ENCODE data around the gene CHD5. TPM values are rescaled to one million over a fixed set of nuclear protein-coding genes. Genes with fewer than 3 reads are reported as not detected.

CHD5 gene
- total RNA-seq, 4 donors from 2014 or later = 0.38 to 0.62 TPM; not detected in 2

DNA sequence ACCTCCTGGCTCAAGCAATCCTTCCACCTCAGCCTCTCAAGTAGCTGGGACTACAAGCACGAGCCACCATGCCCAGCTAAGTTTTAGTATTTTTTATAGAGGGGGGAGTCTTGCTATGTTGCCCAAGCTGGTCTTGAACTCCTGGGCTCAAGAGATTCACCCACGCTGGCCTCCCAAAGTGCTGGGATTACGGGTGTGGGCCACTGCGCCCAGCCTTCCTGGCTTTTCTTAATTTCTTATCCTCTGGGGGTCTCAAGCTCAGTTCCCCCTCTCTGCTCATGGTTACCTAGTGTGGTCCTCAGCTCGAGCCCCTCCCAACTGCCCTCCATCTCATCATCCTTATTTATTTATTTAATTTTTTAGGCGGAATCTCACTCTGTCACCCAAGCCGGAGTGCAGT is 22.1 kb upstream of the CHD5 start:
- Histone ChIP-seq H3K4me1 (peaks cover 35 to 60% (median 42%) of the 10 kb centered on the region in 3 donors), H3K4me3 (no peak overlapping the region), H3K27ac (no peak overlapping the region), H3K27me3 (peaks cover 0 to 17% (median 0%) of the 10 kb centered on the region in 4 donors), H3K36me3 (peaks cover 0 to 2% (median 0%) of the 10 kb centered on the region in 3 donors), H3K9me3 (no peaks in the 10 kb centered on the region)
- intact Hi-C loops (cut with DNase I) = no loop called here
- TF ChIP-seq, protein P1, sequence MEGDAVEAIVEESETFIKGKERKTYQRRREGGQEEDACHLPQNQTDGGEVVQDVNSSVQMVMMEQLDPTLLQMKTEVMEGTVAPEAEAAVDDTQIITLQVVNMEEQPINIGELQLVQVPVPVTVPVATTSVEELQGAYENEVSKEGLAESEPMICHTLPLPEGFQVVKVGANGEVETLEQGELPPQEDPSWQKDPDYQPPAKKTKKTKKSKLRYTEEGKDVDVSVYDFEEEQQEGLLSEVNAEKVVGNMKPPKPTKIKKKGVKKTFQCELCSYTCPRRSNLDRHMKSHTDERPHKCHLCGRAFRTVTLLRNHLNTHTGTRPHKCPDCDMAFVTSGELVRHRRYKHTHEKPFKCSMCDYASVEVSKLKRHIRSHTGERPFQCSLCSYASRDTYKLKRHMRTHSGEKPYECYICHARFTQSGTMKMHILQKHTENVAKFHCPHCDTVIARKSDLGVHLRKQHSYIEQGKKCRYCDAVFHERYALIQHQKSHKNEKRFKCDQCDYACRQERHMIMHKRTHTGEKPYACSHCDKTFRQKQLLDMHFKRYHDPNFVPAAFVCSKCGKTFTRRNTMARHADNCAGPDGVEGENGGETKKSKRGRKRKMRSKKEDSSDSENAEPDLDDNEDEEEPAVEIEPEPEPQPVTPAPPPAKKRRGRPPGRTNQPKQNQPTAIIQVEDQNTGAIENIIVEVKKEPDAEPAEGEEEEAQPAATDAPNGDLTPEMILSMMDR (IDR thresholded peaks at IDR 0.05) = no peak
- TF ChIP-seq POLR2A (IDR thresholded peaks at IDR 0.05) = no peak
- no peak for DNase-seq
- WGBS, 2 donors = 82 to 83% methylated on average over 7 of the region's 7 CpGs

DNA sequence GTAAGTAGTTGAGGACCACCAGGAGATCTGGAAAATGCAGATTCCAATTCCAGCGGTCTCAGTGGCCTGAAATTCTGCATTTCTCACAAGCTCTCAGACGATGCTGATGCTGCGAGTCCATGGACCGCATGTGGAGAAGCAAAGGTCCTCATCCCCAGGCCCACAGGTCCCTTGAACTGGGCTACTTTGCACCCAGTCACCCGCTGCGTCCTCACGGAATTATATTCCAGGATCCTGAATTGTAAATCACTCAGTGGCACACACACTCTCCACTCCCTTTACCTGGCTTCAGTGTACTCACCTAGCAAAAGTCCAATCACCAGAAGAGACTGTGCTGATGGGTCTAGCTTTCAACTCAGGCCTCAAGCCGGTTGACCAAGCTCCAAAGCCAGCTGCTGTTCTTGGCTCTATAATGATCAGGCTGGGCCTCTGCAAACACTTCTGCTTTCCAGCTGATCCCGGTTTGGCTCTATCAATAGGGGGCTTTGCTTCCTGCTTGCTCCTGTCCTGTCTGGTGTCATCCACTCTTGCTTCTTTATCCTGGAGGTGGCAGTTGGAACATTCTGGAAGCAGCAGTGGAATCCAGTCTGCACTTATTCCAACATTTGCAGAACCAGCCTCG is 20.2 kb upstream of the CHD5 start:
- WGBS, 2 donors = 67 to 80% methylated on average over 8 to 9 of the region's 10 CpGs
- H3K36me3 ChIP-seq = peaks cover 0 to 21% (median 9%) of the 10 kb centered on the region in 3 donors
- H3K4me3 ChIP-seq = peak overlapping the region; percentile 79 to 100 (median 94)
- peaks cover 24 to 52% (median 26%) of the 10 kb centered on the region in 3 donors for H3K4me1 ChIP-seq
- TF ChIP-seq POLR2A (IDR thresholded peaks at IDR 0.05) = no peak
- TF ChIP-seq, protein P1 (IDR thresholded peaks at IDR 0.05) = no peak
- DNase-seq = no peak
- no peaks in the 10 kb centered on the region for H3K9me3 ChIP-seq
- H3K27ac ChIP-seq = peak overlapping the region; percentile 88 to 93 (median 90)
- intact Hi-C loops (cut with DNase I) = no loop called here
- no peaks in the 10 kb centered on the region for H3K27me3 ChIP-seq

DNA sequence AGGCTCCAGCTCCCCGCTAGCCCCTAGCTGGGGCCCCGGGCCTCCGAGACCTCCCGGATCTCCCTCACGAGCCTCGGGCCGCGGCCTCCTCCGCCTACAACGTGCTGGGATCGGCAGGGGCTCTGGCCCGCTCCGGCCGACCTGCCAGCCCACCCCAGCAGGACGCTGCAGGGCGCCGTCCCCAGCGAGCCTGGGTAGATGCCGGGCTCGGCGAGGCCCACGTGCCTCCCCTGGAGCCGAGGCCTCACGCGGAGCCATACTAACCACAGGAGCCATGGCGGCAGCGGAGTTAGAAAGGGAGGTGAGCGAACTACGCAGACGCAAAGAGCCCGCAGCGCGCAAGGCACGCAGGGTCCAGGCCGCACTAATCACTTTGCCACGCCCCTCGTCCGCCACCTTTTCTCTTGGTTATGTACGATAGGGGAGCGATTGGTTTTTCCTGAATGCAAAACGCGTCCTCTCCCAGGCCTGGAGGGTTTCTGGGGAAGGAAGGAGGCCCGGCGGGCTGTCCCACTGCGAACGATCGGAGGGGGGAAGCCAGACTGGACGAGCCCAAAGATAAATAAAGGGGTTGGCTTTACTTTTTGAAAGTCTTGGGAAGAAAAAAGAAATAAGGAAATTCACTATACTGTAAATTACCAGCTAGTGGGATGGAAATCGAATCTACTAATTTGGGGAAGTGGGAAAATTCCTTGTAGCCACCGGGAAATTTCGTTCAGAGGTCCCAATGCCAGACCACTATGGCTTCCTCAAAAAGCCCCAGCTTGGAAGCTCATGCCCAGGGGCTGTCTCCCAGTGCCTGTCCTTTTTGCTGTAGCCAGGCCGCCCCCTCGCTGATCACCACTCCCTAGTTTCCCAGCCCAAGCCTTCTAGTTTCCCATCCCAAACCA is 19.4 kb upstream of the CHD5 start, which contains the start of gene RPL22:
TSS of gene RPL22 (minus strand) at position 298 of the 890 bp plus-strand sequence. CDS start at position 276, 22 bp downstream.
- WGBS, 2 donors = 3 to 5% methylated on average over 12 to 14 of the region's 53 CpGs
- peak; percentile 90 for DNase-seq
- H3K36me3 ChIP-seq = peaks cover 0 to 29% (median 15%) of the 10 kb centered on the region in 3 donors
- intact Hi-C loops (cut with DNase I) = no loop called here
- TF ChIP-seq POLR2A (IDR thresholded peaks at IDR 0.05) = peak in 3 of 4 donors; percentile 52 to 79 (median 79)
- TF ChIP-seq, protein P1 (IDR thresholded peaks at IDR 0.05) = peak in 2 of 6 experiments; percentile 17 to 50
- peak within 1 kb of the TSS; percentile 79 to 100 (median 94) for H3K4me3 ChIP-seq
- H3K27ac ChIP-seq = peak within 1 kb of the TSS; percentile 88 to 93 (median 90)
- H3K27me3 ChIP-seq = no peaks in the 10 kb centered on the region
- peaks cover 17 to 51% (median 19%) of the 10 kb centered on the region in 3 donors for H3K4me1 ChIP-seq
- H3K9me3 ChIP-seq = no peaks in the 10 kb centered on the region

DNA sequence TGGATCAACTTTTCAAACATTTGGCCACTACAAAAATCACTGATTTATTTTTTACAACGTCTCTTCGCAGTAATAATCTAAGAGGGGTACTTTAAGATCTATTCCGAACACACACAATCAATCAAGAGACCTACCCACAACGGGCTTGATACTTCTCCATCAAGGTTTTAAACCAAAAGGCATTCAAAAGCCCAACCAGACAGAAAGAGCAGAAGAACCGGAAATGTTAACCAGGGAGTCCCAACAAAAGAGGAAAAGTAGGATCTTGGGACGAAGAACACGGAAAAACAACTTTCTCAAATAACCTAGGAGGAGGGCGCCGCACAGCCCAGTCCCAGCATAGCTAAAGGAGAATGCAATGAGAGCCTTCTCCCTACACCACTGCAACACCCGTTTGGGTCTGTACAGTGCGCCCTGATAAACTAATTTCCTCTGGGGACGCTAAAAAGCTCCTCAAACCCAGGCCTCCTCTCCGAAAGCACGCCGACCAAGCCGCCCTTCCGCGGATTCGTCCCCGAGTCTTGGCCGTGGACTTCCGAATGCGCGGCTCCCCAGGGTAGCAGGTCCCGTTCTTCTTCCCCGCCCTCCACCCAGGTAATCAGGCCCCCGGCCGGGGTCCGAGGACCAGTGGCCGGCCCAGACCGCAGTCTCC is 18.7 kb upstream of the CHD5 start:
- H3K36me3 ChIP-seq = peaks cover 0 to 37% (median 22%) of the 10 kb centered on the region in 3 donors
- no peak for DNase-seq
- WGBS, 2 donors = 2 to 4% methylated on average over 11 to 25 of the region's 31 CpGs
- peaks cover 17 to 51% (median 19%) of the 10 kb centered on the region in 3 donors for H3K4me1 ChIP-seq
- peak overlapping the region; percentile 88 to 93 (median 90) for H3K27ac ChIP-seq
- TF ChIP-seq, protein P1 (IDR thresholded peaks at IDR 0.05) = no peak
- no peak for TF ChIP-seq POLR2A (IDR thresholded peaks at IDR 0.05)
- H3K27me3 ChIP-seq = no peaks in the 10 kb centered on the region
- H3K4me3 ChIP-seq = peak overlapping the region; percentile 79 to 100 (median 94)
- intact Hi-C loops (cut with DNase I) = no loop called here
- no peaks in the 10 kb centered on the region for H3K9me3 ChIP-seq

Data from esophagus squamous epithelium (tissue), 5 donors.